GM04504 (cell line): ENCODE results near the gene ESPL1.

Source experiments
- DNase-seq: peaks from one replicate; pipeline ENCODE4 v3.0.0-alpha.2; 2012; ENCODE audit warnings: low read depth

Gene ESPL1

GRCh38 chr12:53340398-53340797 lies 72.3 kb downstream of the ESPL1 start:
- no peak for DNase-seq
